Glutamatergic neuron (in vitro differentiated cells): ENCODE data around the gene RUVBL2. TPM values are rescaled to one million over a fixed set of nuclear protein-coding genes. Genes with fewer than 3 reads are reported as not detected.

Experiments
- DNase-seq: peaks from one replicate; pipeline ENCODE4 v3.0.0; 2022
- H3K27ac Mint-ChIP-seq: one replicate; pipeline ENCODE4 v1.8.0; 2020; ENCODE audit warnings: mild to moderate bottlenecking, mixed read lengths, inconsistent platforms; ENCODE audit not compliant: unreplicated experiment
- H3K27me3 Mint-ChIP-seq: one replicate; pipeline ENCODE4 v1.8.0; 2020; ENCODE audit warnings: mild to moderate bottlenecking, moderate library complexity, mixed read lengths, inconsistent platforms; ENCODE audit not compliant: unreplicated experiment
- H3K36me3 Mint-ChIP-seq: one replicate; pipeline ENCODE4 v1.8.0; 2020; ENCODE audit warnings: mild to moderate bottlenecking, mixed read lengths, inconsistent platforms; ENCODE audit not compliant: unreplicated experiment
- H3K4me1 Mint-ChIP-seq: one replicate; pipeline ENCODE4 v1.8.0; 2020; ENCODE audit warnings: mild to moderate bottlenecking, low read depth, mixed read lengths, inconsistent platforms; ENCODE audit not compliant: unreplicated experiment
- H3K4me3 Mint-ChIP-seq: one replicate; pipeline ENCODE4 v1.8.0; 2020; ENCODE audit warnings: mild to moderate bottlenecking, mixed read lengths, inconsistent platforms; ENCODE audit not compliant: unreplicated experiment
- H3K9me3 Mint-ChIP-seq: one replicate; pipeline ENCODE4 v1.8.0; 2020; ENCODE audit warnings: mild to moderate bottlenecking, moderate library complexity, mixed read lengths, inconsistent platforms; ENCODE audit not compliant: unreplicated experiment
- CTCF ChIP-seq: fragments of 200-600 bp; sonication (generic); IDR thresholded peaks from one replicate; pipeline ENCODE4 v1.5.0; 2021; ENCODE audit not compliant: partially characterized antibody, unreplicated experiment
- total RNA-seq: library from RNA; stranded (reverse); fragmentation: NEBNext Ultra II Directional; extraction: Animal tissue kit (Norgen Biotek cat#: 25700); gene quantifications from one replicate; pipeline ENCODE4 v1.2.1, GENCODE V29; 2021; ENCODE audit not compliant: unreplicated experiment

Gene RUVBL2
- total RNA-seq, 1 donor from 2014 or later: 60.9 TPM

- peaks cover 14% of the 10 kb centered on the region for H3K9me3 Mint-ChIP-seq
- peak overlapping the region; percentile 93 for H3K27ac Mint-ChIP-seq
- no peaks in the 10 kb centered on the region for H3K27me3 Mint-ChIP-seq
- TF ChIP-seq CTCF: no peak
- H3K4me3 Mint-ChIP-seq: peak overlapping the region; percentile 100
- peaks cover 21% of the 10 kb centered on the region for H3K4me1 Mint-ChIP-seq
- no peak for DNase-seq
- no peaks in the 10 kb centered on the region for H3K36me3 Mint-ChIP-seq
Measured at GRCh38 chr19:48991873-48992580, 1.7 kb upstream of the RUVBL2 start.

GRCh38 chr19:48992581-48993174, 1.0 kb upstream of the RUVBL2 start:
- Mint-ChIP-seq H3K36me3 (no peaks in the 10 kb centered on the region), H3K27ac (peak overlapping the region; percentile 93), H3K27me3 (no peaks in the 10 kb centered on the region), H3K4me1 (peaks cover 23% of the 10 kb centered on the region), H3K4me3 (peak overlapping the region; percentile 100), H3K9me3 (peaks cover 11% of the 10 kb centered on the region)
- no peak for DNase-seq
- TF ChIP-seq CTCF: no peak

GRCh38 chr19:48994035-48994386, 324 bp downstream of the RUVBL2 start:
- Mint-ChIP-seq H3K36me3 (no peaks in the 10 kb centered on the region), H3K4me1 (peaks cover 24% of the 10 kb centered on the region), H3K4me3 (peak overlapping the region; percentile 100), H3K27ac (peak overlapping the region; percentile 92), H3K9me3 (peaks cover 8% of the 10 kb centered on the region), H3K27me3 (no peaks in the 10 kb centered on the region)
- no peak for DNase-seq
- no peak for TF ChIP-seq CTCF

GRCh38 chr19:48997972-48998371, 4.3 kb downstream of the RUVBL2 start:
- peaks cover 17% of the 10 kb centered on the region for H3K4me1 Mint-ChIP-seq
- DNase-seq: peak; percentile 84
- no peaks in the 10 kb centered on the region for H3K36me3 Mint-ChIP-seq
- H3K4me3 Mint-ChIP-seq: no peak overlapping the region
- H3K9me3 Mint-ChIP-seq: no peaks in the 10 kb centered on the region
- peak overlapping the region; percentile 1 for H3K27ac Mint-ChIP-seq
- no peaks in the 10 kb centered on the region for H3K27me3 Mint-ChIP-seq
- peak; percentile 64 for TF ChIP-seq CTCF
